HG02884 (cell line): Measurements from ENCODE around the gene DAB2IP.
"Not testable (repeated sequence)": the region's sequence is repeated elsewhere in the genome, so short reads cannot be mapped to it uniquely, and the experiment has no call there.

Experiments used
- ATAC-seq: cut with Tn5 transposase; IDR thresholded peaks from one replicate; pipeline ENCODE4 v1.9.1; 2021; ENCODE audit warnings: mild to moderate bottlenecking, moderate library complexity; ENCODE audit not compliant: unreplicated experiment

Gene DAB2IP

GRCh38 chr9:121642758-121643157 is 8.7 kb upstream of the DAB2IP start:
- no peak for ATAC-seq

DNA sequence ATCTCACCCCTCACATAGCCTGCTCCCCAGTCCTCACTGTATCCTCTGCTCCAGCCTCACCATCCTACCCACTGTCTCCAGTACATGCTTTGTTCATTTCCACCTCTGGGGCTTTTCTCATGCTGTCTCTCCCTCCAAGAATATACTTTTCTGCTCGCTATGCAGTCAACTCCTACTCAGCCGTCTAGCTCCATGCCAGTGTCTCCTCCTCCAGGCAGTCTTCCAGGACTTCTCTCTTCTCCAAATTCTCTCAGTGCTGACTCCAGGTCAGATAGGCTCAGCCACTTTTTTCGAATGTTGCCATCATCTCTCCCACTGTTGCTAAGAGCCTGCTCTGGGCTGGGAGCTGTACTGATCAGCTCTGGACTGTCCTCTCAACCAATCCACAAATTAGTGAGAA is 8.0 kb upstream of the DAB2IP start:
- no peak for ATAC-seq

GRCh38 chr9:121644040-121644439 is 7.4 kb upstream of the DAB2IP start:
- not testable (repeated sequence) for ATAC-seq

GRCh38 chr9:121645003-121645402 is 6.4 kb upstream of the DAB2IP start:
- no peak for ATAC-seq

- ATAC-seq: no peak
Observed at GRCh38 chr9:121645853-121646807, 5.3 kb upstream of the DAB2IP start.

- no peak for ATAC-seq
Observed at GRCh38 chr9:121646992-121647391, 4.4 kb upstream of the DAB2IP start.

- ATAC-seq: no peak
Observed at GRCh38 chr9:121648172-121648571, 3.3 kb upstream of the DAB2IP start.

- no peak for ATAC-seq
Observed at GRCh38 chr9:121648799-121649198, 2.6 kb upstream of the DAB2IP start.

DNA sequence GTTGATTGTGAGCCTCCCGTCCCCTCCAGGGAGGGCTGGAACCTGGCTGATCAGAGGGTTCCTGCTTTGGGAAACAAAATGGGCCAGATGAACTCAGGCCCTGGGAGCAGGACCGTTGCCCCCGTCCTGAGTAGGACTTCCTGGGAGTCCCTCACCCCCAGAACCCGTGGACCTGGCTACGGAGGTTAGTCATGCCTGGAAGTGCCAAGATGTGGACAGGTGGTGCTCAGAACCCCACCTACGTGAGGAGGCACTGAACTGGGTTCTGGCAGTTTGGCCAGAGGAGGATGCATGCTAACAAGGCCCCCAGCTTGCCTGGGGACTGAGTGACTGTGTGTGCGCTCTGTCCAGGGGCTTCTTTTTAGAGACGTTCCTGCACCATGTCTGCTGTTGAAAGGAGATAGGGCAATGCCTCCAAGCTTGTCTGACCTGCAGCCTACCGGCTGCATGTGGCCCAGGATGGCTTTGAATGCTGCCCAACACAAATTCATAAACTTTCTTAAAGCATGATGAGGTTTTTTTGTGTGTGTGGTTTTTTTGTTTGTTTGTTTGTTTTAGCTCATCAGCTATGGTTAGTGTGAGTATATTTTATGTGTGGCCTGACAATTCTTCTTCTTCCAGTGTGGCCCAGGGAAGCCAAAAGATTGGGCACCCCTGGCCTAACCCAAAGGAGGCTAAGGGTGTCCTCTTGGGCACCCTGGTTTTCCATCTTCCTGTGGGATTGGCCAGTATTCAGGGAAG is 1.8 kb upstream of the DAB2IP start:
- no peak for ATAC-seq

DNA sequence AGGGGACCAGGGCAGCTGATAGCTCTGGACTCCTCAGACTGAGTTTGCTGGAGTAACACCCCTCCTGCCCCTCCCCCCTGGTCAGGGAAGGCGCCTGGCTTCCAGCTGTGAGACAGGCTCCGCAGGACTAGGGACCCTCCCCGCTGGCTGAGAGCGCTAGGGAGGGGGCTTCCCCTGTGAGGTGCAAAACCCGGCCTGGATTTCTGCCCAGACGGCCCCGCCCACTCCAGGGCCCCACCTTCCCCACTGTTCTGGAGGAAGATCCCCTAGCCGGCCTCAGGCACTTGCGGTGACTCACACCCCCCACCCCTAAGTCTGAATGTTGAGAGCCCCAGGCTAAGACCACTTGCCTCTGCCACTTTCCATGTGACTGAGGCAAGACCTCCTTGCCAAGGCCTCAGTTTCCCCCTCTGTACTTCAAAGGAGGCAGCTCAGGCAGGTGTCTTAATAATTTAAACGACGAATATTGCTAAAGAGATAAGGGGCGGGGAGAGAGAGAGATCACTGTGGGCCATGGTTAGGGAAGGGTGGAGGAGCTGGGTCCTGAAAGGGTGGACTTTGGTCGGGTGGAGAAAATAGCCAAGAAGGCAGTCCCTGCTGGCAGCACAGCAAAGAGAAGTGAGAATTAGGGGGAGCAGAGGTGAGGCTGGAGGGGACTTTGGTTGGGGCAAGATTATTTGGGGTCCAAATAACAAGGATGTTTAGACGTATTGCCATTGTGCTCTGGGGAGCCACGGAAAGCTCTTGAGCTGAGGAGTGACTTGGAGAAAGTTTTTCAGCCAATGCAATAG is 1.0 kb upstream of the DAB2IP start:
- no peak for ATAC-seq

- no peak for ATAC-seq
Observed at GRCh38 chr9:121651008-121651294, 483 bp upstream of the DAB2IP start.

GRCh38 chr9:121652021-121652837 is 795 bp downstream of the DAB2IP start:
- ATAC-seq: no peak

- ATAC-seq: no peak
Observed at GRCh38 chr9:121652838-121653231, 1.4 kb downstream of the DAB2IP start.

GRCh38 chr9:121654499-121655140 is 3.2 kb downstream of the DAB2IP start:
- no peak for ATAC-seq

GRCh38 chr9:121655231-121655755 is 3.9 kb downstream of the DAB2IP start:
- no peak for ATAC-seq

DNA sequence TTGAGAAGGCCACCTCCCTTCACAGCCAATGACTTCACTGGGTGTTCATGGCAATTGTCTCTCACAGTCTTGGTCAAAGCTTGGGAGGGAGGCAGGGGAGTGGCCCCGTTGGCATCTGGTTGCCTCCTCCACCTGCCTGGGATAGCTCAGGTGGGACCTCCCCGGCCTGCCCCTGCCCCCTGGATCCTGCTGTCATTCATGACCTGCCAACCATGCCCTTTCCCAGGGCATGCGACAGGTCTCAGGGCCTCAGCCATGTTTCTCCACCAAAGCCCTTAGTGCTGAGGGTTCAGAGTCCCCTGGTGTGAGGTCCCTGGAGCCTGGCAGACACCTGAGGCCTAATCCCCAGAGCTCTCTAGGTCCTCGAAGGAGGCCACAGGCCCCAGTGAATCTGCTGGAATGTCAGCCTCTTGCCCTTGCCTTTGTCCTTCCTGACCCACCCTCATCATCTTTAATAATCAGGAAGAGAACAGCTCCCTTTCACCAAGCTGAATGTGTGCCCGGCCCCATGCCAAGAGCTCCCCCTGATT is 5.6 kb downstream of the DAB2IP start:
- no peak for ATAC-seq

- ATAC-seq: no peak
Observed at GRCh38 chr9:121658166-121658565, 6.7 kb downstream of the DAB2IP start.

- ATAC-seq: no peak
Observed at GRCh38 chr9:121658591-121658990, 7.2 kb downstream of the DAB2IP start.

DNA sequence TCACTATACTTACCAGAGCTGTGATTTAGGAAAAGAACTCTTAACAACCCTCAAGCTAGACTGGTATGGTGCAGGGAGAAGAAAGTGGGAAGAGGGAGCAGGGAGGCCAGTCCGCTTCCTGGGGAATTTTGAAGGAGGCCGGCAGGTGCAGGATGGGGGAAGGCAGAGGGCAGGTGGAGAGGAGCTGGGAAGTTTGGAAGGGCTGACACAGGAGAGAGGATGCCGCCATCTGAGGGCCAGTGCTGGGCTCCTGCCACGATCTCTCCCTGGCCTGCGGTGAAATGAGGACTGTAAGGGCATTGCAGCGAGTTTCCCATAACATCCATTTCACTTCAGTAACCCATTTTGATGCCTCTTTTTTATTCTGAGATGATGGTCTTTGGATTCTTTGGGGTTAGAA is 8.9 kb downstream of the DAB2IP start:
- ATAC-seq: no peak

GRCh38 chr9:121660876-121661275 is 9.4 kb downstream of the DAB2IP start:
- ATAC-seq: no peak
